Peyer's patch (tissue), 4 donors: ENCODE results near the gene FBXL19.

Experiments
- CTCF ChIP-seq, 6 experiments: fragments of 450-650 bp in 4 of 6; fragments of 200-600 bp in 2 of 6; sonication (generic) in 1 of 6; IDR thresholded peaks; one replicate each; pipeline ENCODE4 v1.5.1; 2017 to 2019; ENCODE audit warnings: antibody characterized with exemption in 6 of 6, mild to moderate bottlenecking in 3 of 6, moderate library complexity in 1 of 6
- POLR2A ChIP-seq, 2 donors: fragments of 450-650 bp; IDR thresholded peaks; one replicate each; pipeline ENCODE4 v1.5.1; 2017; ENCODE audit warnings: antibody characterized with exemption in 2 of 2, mild to moderate bottlenecking in 2 of 2, moderate library complexity in 2 of 2

- TF ChIP-seq CTCF (IDR thresholded peaks at IDR 0.05) (no peak), POLR2A (IDR thresholded peaks at IDR 0.05) (no peak)
These were observed 42.8 kb downstream of the FBXL19 start for GRCh38 chr16:30966033-30966619.
